Type B pancreatic cell (in vitro differentiated cells): ENCODE data around the gene TSPAN5. TPM values are rescaled to one million over a fixed set of nuclear protein-coding genes. Genes with fewer than 3 reads are reported as not detected.
"Not testable (repeated sequence)": the region's sequence is repeated elsewhere in the genome, so short reads cannot be mapped to it uniquely, and the experiment has no call there.

Experiments
- DNase-seq: peaks from one replicate; pipeline ENCODE4 v3.0.0; 2021; ENCODE audit warnings: mixed read lengths; ENCODE audit not compliant: unreplicated experiment; ENCODE audit errors: extremely low spot score
- H3K27ac Mint-ChIP-seq: 2 replicates; pipeline ENCODE4 v1.8.0; 2021; ENCODE audit warnings: mild to moderate bottlenecking, mixed read lengths
- H3K27me3 Mint-ChIP-seq: 2 replicates; pipeline ENCODE4 v1.8.0; 2021; ENCODE audit warnings: mixed read lengths
- H3K36me3 Mint-ChIP-seq: 2 replicates; pipeline ENCODE4 v1.8.0; 2021; ENCODE audit warnings: mixed read lengths
- H3K4me1 Mint-ChIP-seq: one replicate; pipeline ENCODE4 v1.8.0; 2021; ENCODE audit warnings: mixed read lengths; ENCODE audit not compliant: unreplicated experiment
- H3K4me3 Mint-ChIP-seq: 2 replicates; pipeline ENCODE4 v1.8.0; 2021; ENCODE audit warnings: mild to moderate bottlenecking, mixed read lengths
- H3K9me3 Mint-ChIP-seq: 2 replicates; pipeline ENCODE4 v1.8.0; 2021; ENCODE audit warnings: mixed read lengths
- total RNA-seq: library from RNA; stranded (reverse); gene quantifications from 2 replicates; pipeline ENCODE4 v1.2.1, GENCODE V29; 2021; ENCODE audit warnings: low replicate concordance
- TF ChIP-seq, protein P1 (sequence below): fragments of 200-600 bp; sonication (generic); conservative IDR thresholded peaks from 2 replicates; pipeline ENCODE4 v1.5.0; 2021; ENCODE audit warnings: antibody characterized with exemption, mild to moderate bottlenecking

TSPAN5 gene
- total RNA-seq, 1 donor from 2014 or later = 26.9 TPM

DNA sequence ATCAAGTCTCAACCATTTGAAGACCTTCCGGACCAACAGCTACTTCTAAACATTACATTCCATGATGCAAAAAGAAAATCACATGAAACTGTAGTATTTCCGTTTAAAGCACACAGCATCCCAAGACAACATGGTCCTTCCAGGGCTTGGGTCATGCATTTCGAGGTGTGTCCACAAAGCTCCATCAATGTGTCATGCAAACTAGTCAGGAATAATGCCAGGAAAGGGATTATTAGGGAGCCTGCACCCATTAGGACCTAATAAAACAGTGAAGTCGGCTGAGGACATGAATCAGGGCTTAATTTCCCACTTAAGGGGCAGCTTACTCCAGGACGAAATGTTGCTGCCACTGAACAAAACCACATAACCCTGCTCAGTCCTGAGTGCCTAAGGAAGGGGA lies 177.9 kb downstream of the TSPAN5 start:
- Mint-ChIP-seq H3K36me3 (peaks cover 7% of the 10 kb centered on the region), H3K4me3 (no peak overlapping the region), H3K9me3 (no peaks in the 10 kb centered on the region), H3K4me1 (peaks cover 4% of the 10 kb centered on the region), H3K27ac (peak overlapping the region; percentile 30), H3K27me3 (no peaks in the 10 kb centered on the region)
- TF ChIP-seq, protein P1, sequence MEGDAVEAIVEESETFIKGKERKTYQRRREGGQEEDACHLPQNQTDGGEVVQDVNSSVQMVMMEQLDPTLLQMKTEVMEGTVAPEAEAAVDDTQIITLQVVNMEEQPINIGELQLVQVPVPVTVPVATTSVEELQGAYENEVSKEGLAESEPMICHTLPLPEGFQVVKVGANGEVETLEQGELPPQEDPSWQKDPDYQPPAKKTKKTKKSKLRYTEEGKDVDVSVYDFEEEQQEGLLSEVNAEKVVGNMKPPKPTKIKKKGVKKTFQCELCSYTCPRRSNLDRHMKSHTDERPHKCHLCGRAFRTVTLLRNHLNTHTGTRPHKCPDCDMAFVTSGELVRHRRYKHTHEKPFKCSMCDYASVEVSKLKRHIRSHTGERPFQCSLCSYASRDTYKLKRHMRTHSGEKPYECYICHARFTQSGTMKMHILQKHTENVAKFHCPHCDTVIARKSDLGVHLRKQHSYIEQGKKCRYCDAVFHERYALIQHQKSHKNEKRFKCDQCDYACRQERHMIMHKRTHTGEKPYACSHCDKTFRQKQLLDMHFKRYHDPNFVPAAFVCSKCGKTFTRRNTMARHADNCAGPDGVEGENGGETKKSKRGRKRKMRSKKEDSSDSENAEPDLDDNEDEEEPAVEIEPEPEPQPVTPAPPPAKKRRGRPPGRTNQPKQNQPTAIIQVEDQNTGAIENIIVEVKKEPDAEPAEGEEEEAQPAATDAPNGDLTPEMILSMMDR = no peak
- no peak for DNase-seq

DNA sequence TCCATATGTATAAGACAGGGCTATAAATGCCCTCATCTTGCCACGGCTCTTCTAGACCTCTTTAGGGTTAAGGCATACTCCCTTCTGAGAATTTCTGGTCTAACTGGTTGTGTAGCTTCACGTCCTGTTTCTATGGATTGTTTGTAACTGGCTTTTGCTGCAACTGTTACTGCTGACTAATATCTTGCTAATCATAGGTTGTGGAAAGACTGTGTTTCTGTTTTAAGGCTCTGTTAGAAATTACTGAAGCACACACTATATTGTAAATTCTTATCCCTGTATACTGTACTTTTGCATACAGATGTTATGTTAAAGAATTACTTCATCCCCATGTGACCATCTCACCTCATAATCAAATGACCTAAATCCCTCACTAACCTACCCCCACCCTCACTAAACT lies 178.8 kb downstream of the TSPAN5 start:
- not testable (repeated sequence) for H3K4me1 Mint-ChIP-seq, H3K27me3 Mint-ChIP-seq, H3K4me3 Mint-ChIP-seq, DNase-seq, H3K9me3 Mint-ChIP-seq
- Mint-ChIP-seq H3K27ac (peak overlapping the region; percentile 54), H3K36me3 (peaks cover 12% of the 10 kb centered on the region)

DNA sequence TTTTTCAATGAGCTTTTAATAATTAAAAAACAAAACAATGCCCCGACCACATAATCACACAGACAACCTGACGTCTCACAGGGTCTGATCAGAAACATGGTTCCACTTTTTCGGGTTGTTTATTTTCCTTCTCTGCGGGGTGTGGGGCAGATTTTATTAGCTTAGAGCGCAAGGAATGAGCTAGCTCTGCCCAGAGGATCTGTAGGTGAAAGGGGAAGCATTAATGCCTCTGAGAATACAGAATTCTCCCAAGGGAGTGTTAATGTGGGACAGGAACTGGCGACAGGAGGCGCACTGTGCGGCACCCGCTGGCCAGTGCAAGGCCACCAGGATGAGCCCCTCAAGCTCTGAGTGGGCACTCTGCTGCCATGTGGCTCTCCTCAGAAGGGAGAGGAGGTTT lies 181.5 kb downstream of the TSPAN5 start:
- Mint-ChIP-seq H3K27ac (no peak overlapping the region), H3K4me1 (no peaks in the 10 kb centered on the region), H3K27me3 (no peaks in the 10 kb centered on the region), H3K36me3 (peaks cover 27% of the 10 kb centered on the region), H3K4me3 (no peak overlapping the region), H3K9me3 (no peaks in the 10 kb centered on the region)
- TF ChIP-seq, protein P1 = no peak
- DNase-seq = no peak

DNA sequence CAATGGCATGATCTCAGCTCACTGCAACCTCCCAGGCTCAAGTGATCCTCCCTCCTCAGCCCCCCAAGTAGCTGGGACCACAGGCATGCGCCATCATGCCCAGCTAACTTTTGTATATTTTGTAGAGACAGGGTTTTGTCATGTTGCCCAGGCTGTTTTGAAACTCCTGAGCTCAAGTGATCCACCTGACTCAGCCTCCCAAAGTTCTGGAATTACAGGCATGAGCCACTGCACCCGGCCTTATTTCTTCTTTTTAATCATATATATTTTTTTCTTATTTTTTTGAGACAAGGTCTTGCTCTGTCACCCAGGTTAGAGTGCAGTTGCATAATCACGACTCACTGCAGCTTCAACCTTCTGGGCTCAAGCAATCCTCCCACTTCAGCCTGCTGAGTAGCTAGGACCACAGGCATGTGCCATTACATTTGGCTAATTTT lies 184.0 kb downstream of the TSPAN5 start:
- Mint-ChIP-seq H3K27me3 (no peaks in the 10 kb centered on the region), H3K36me3 (peaks cover 37% of the 10 kb centered on the region), H3K9me3 (no peaks in the 10 kb centered on the region), H3K27ac (no peak overlapping the region), H3K4me3 (no peak overlapping the region), H3K4me1 (peaks cover 6% of the 10 kb centered on the region)
- DNase-seq = no peak
- TF ChIP-seq, protein P1 = no peak

DNA sequence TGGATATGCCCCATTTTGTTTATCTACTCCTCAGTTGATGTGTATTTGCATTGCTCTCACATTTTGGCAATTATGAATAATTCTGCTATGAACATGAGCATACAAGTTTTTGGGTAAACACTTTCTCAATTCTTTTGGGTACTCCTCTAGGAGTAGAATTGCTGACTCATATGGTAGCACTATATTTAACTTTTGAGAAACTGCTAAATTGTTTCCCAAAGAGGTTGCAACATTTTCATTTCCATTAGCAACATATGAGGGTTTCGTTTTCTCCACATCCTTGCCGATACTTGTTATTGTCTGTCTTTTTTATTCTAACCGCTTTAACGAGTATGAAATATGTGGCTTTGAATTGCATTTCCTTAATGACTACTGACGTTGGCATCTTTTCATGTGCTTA lies 185.4 kb downstream of the TSPAN5 start:
- Mint-ChIP-seq H3K4me1 (peaks cover 6% of the 10 kb centered on the region), H3K27ac (no peak overlapping the region), H3K4me3 (no peak overlapping the region), H3K9me3 (no peaks in the 10 kb centered on the region), H3K36me3 (peaks cover 37% of the 10 kb centered on the region), H3K27me3 (no peaks in the 10 kb centered on the region)
- no peak for DNase-seq
- TF ChIP-seq, protein P1 = no peak

DNA sequence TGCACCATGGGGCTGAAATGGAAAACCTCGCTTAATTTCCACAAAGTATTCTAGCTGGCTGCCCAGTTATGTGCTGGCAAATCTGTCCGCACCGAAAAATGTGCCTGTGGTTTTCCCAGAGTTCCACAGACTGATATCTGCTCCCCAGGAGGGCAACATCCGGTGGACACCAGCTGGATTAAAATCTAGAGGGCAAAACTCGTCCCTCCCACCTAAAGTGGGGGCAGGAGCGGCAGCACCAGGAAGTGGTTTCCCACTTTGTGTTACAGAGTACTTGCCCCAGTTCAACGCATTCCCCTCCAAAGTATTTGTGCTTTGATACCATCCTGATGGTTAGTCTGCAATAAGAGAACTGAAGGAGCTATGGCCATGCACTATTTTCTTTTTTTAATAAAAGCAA lies 187.6 kb downstream of the TSPAN5 start:
- Mint-ChIP-seq H3K9me3 (no peaks in the 10 kb centered on the region), H3K36me3 (peaks cover 30% of the 10 kb centered on the region), H3K4me1 (peaks cover 14% of the 10 kb centered on the region), H3K27me3 (no peaks in the 10 kb centered on the region), H3K4me3 (no peak overlapping the region), H3K27ac (no peak overlapping the region)
- no peak for DNase-seq
- TF ChIP-seq, protein P1 = no peak
